HCT116 (cell line): ENCODE data around the gene GRIN2A.

ENCODE experiments used
- EZH2 ChIP-seq: fragments of 200-600 bp; sonication (generic); IDR thresholded peaks from 2 replicates; pipeline ENCODE4 v1.6.1; 2017; ENCODE audit warnings: antibody characterized with exemption, mixed run types
- POLR2A ChIP-seq: IDR thresholded peaks from 2 replicates; pipeline ENCODE4 v1.7.0; 2011; ENCODE audit warnings: borderline replicate concordance; ENCODE audit not compliant: insufficient read depth, insufficient read length; ENCODE audit errors: extremely low read depth
- YY1 ChIP-seq: IDR thresholded peaks from 2 replicates; pipeline ENCODE4 v1.6.1; 2011; ENCODE audit warnings: low read length, low read depth, moderate library complexity, mild to moderate bottlenecking; ENCODE audit not compliant: insufficient replicate concordance; ENCODE audit errors: extremely low read depth
- ZFX ChIP-seq: fragments of 450-650 bp; IDR thresholded peaks from 2 replicates; pipeline ENCODE4 v1.6.1; 2017
- ZNF274 ChIP-seq: fragments of 200-500 bp; sonication (Bioruptor generic); IDR thresholded peaks from 2 replicates; pipeline ENCODE4 v1.6.1; 2014; ENCODE audit warnings: mild to moderate bottlenecking, low read depth, low read length, inconsistent platforms
- TF ChIP-seq, protein P1 (sequence below), 3 experiments: fragments of 200-600 bp in 1 of 3; sonication (generic) in 1 of 3; IDR thresholded peaks in 2 of 3; conservative IDR thresholded peaks in 1 of 3; 2 replicates each; pipeline ENCODE4 v1.5.1; 2012 to 2017; ENCODE audit warnings: low read depth in 2 of 3, low read length in 2 of 3, antibody characterized with exemption in 1 of 3, borderline replicate concordance in 1 of 3, control low read depth in 1 of 3, mild to moderate bottlenecking in 1 of 3, mixed read lengths in 1 of 3, mixed run types in 1 of 3, moderate library complexity in 1 of 3; ENCODE audit not compliant: insufficient read depth in 1 of 3

DNA sequence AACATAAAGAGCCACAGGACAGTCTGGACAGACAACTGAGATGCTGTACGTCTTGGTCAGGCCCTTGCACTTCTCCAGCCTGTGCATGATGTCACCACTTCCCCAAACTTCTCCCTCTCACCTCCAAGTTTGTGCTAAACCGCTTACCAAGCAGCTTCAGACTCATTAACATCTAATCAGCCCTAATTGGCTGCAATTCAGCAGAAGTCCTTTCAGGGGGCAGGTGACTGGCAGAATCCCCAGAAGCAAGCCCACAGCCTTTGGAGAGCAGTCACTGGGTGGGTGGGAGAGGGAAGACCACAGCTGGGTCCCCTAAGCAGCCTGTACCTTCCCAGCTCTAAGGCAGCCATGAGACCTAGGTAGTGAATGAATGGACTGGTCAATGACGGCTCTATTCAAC lies 161.4 kb downstream of the GRIN2A start:
- TF ChIP-seq, protein P1, sequence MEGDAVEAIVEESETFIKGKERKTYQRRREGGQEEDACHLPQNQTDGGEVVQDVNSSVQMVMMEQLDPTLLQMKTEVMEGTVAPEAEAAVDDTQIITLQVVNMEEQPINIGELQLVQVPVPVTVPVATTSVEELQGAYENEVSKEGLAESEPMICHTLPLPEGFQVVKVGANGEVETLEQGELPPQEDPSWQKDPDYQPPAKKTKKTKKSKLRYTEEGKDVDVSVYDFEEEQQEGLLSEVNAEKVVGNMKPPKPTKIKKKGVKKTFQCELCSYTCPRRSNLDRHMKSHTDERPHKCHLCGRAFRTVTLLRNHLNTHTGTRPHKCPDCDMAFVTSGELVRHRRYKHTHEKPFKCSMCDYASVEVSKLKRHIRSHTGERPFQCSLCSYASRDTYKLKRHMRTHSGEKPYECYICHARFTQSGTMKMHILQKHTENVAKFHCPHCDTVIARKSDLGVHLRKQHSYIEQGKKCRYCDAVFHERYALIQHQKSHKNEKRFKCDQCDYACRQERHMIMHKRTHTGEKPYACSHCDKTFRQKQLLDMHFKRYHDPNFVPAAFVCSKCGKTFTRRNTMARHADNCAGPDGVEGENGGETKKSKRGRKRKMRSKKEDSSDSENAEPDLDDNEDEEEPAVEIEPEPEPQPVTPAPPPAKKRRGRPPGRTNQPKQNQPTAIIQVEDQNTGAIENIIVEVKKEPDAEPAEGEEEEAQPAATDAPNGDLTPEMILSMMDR (IDR thresholded peaks at IDR 0.05 in 2 of 3, conservative IDR thresholded peaks at IDR 0.05 in 1 of 3; ENCODE audit: borderline replicate concordance in 1 of 3, insufficient read depth in 1 of 3, low read depth in 2 of 3, low read length in 2 of 3), result no peak
- TF ChIP-seq ZFX (no peak), ZNF274 (no peak), POLR2A (no peak), YY1 (no peak), EZH2 (no peak)
